Stimulated activated effector memory CD8-positive, alpha-beta T cell treated with anti-CD3 and anti-CD28 coated beads, Interleukin-12 subunit alpha, Interleukin-12 subunit beta, amount 100 ng/mL, for 72 hours (primary cell): ENCODE measurements around the gene DPM2.

Experiments
- ATAC-seq: fragments of 150-1000 bp; cut with Tn5 transposase; 2 replicates; pipeline ENCODE4 v1.10.0; 2021
- DNase-seq, 2 donors: peaks; one replicate each; pipeline ENCODE4 v3.0.0; 2021 to 2022; ENCODE audit warnings: low spot score in 2 of 2
- H3K27ac Mint-ChIP-seq: one replicate; pipeline ENCODE4 v1.8.0; 2022; ENCODE audit warnings: mild to moderate bottlenecking, mixed read lengths
- H3K36me3 Mint-ChIP-seq: one replicate; pipeline ENCODE4 v1.8.0; 2022; ENCODE audit warnings: mild to moderate bottlenecking, mixed read lengths
- H3K4me1 Mint-ChIP-seq: one replicate; pipeline ENCODE4 v1.8.0; 2022; ENCODE audit warnings: mixed read lengths
- H3K4me3 Mint-ChIP-seq: one replicate; pipeline ENCODE4 v1.8.0; 2022; ENCODE audit warnings: mild to moderate bottlenecking, mixed read lengths
- H3K9me3 Mint-ChIP-seq: one replicate; pipeline ENCODE4 v1.8.0; 2022; ENCODE audit warnings: mixed read lengths

DPM2 gene

GRCh38 chr9:127925959-127926905 is 11.4 kb downstream of the DPM2 start:
- peaks cover 8% of the 10 kb centered on the region for H3K36me3 Mint-ChIP-seq
- H3K27ac Mint-ChIP-seq: peak overlapping the region; percentile 68
- DNase-seq (no peak), ATAC-seq (no peak)
- peak overlapping the region; percentile 62 for H3K4me3 Mint-ChIP-seq
- H3K9me3 Mint-ChIP-seq: no peaks in the 10 kb centered on the region
- H3K4me1 Mint-ChIP-seq: peaks cover 22% of the 10 kb centered on the region

- H3K9me3 Mint-ChIP-seq: no peaks in the 10 kb centered on the region
- no peak overlapping the region for H3K4me3 Mint-ChIP-seq
- DNase-seq (no peak), ATAC-seq (no peak)
- H3K27ac Mint-ChIP-seq: no peak overlapping the region
- H3K36me3 Mint-ChIP-seq: peaks cover 6% of the 10 kb centered on the region
- peaks cover 22% of the 10 kb centered on the region for H3K4me1 Mint-ChIP-seq
Observed at GRCh38 chr9:127924736-127925444, 12.8 kb downstream of the DPM2 start.

GRCh38 chr9:127923771-127924170 is 13.9 kb downstream of the DPM2 start:
- Mint-ChIP-seq H3K36me3 (peaks cover 5% of the 10 kb centered on the region), H3K27ac (no peak overlapping the region), H3K4me3 (no peak overlapping the region), H3K9me3 (no peaks in the 10 kb centered on the region), H3K4me1 (peaks cover 25% of the 10 kb centered on the region)
- no peak for DNase-seq
- ATAC-seq: no peak

GRCh38 chr9:127923046-127923445 is 14.6 kb downstream of the DPM2 start:
- ATAC-seq: no peak

GRCh38 chr9:127921557-127922120 is 16.0 kb downstream of the DPM2 start:
- Mint-ChIP-seq H3K27ac (peak overlapping the region; percentile 71), H3K4me1 (peaks cover 40% of the 10 kb centered on the region), H3K36me3 (no peaks in the 10 kb centered on the region), H3K4me3 (peak overlapping the region; percentile 58), H3K9me3 (no peaks in the 10 kb centered on the region)
- ATAC-seq: peak; percentile 60
- DNase-seq: peak; percentile 88 to 94

More at GRCh38 chr9:127923046-127923445, 14.6 kb downstream of the DPM2 start:
- no peaks in the 10 kb centered on the region for H3K9me3 Mint-ChIP-seq
- peaks cover 29% of the 10 kb centered on the region for H3K4me1 Mint-ChIP-seq
- H3K4me3 Mint-ChIP-seq: no peak overlapping the region
- H3K36me3 Mint-ChIP-seq: no peaks in the 10 kb centered on the region
- H3K27ac Mint-ChIP-seq: no peak overlapping the region
- DNase-seq: no peak

GRCh38 chr9:127920794-127921193 is 16.9 kb downstream of the DPM2 start:
- Mint-ChIP-seq H3K27ac (no peak overlapping the region), H3K4me1 (peaks cover 44% of the 10 kb centered on the region), H3K9me3 (no peaks in the 10 kb centered on the region), H3K4me3 (no peak overlapping the region), H3K36me3 (no peaks in the 10 kb centered on the region)
- ATAC-seq (no peak), DNase-seq (no peak)

- peak overlapping the region; percentile 57 for H3K27ac Mint-ChIP-seq
Observed at GRCh38 chr9:127919253-127919815, 18.3 kb downstream of the DPM2 start.

GRCh38 chr9:127918183-127919107 is 19.2 kb downstream of the DPM2 start:
- ATAC-seq: no peak
- peak overlapping the region; percentile 81 for H3K4me3 Mint-ChIP-seq
- H3K9me3 Mint-ChIP-seq: no peaks in the 10 kb centered on the region
- H3K27ac Mint-ChIP-seq: peak overlapping the region; percentile 57
- H3K36me3 Mint-ChIP-seq: peaks cover 19% of the 10 kb centered on the region
- H3K4me1 Mint-ChIP-seq: peaks cover 54% of the 10 kb centered on the region
- no peak for DNase-seq

More at GRCh38 chr9:127919253-127919815, 18.3 kb downstream of the DPM2 start:
- H3K36me3 Mint-ChIP-seq: peaks cover 11% of the 10 kb centered on the region
- H3K4me3 Mint-ChIP-seq: peak overlapping the region; percentile 81
- H3K4me1 Mint-ChIP-seq: peaks cover 54% of the 10 kb centered on the region
- no peak for DNase-seq
- peak; percentile 19 for ATAC-seq
- no peaks in the 10 kb centered on the region for H3K9me3 Mint-ChIP-seq

GRCh38 chr9:127917603-127918002 is 20.1 kb downstream of the DPM2 start:
- Mint-ChIP-seq H3K4me3 (peak overlapping the region; percentile 81), H3K9me3 (no peaks in the 10 kb centered on the region), H3K36me3 (peaks cover 28% of the 10 kb centered on the region), H3K27ac (no peak overlapping the region), H3K4me1 (peaks cover 59% of the 10 kb centered on the region)
- ATAC-seq (no peak), DNase-seq (no peak)

- Mint-ChIP-seq H3K36me3 (peaks cover 34% of the 10 kb centered on the region), H3K4me3 (peak within 1 kb of the TSS; percentile 81), H3K4me1 (peaks cover 61% of the 10 kb centered on the region), H3K27ac (peak within 1 kb of the TSS; percentile 85), H3K9me3 (no peaks in the 10 kb centered on the region)
- ATAC-seq (peak; percentile 92), DNase-seq (peak; percentile 91 to 94)
Observed at GRCh38 chr9:127916720-127917581, 20.7 kb downstream of the DPM2 start, which contains the start of gene ST6GALNAC4. TSS of gene ST6GALNAC4 (minus strand) at chr9:127917041. CDS start at chr9:127916419, 622 bp downstream.

- H3K36me3 Mint-ChIP-seq: peaks cover 43% of the 10 kb centered on the region
- peak overlapping the region; percentile 81 for H3K4me3 Mint-ChIP-seq
- H3K4me1 Mint-ChIP-seq: peaks cover 62% of the 10 kb centered on the region
- peak overlapping the region; percentile 85 for H3K27ac Mint-ChIP-seq
- no peaks in the 10 kb centered on the region for H3K9me3 Mint-ChIP-seq
- ATAC-seq (no peak), DNase-seq (peak in 1 of 2 donors; percentile 65)
Observed at GRCh38 chr9:127915801-127916719, 21.6 kb downstream of the DPM2 start.

GRCh38 chr9:127915325-127915752 is 22.3 kb downstream of the DPM2 start:
- peak overlapping the region; percentile 85 for H3K27ac Mint-ChIP-seq
- peaks cover 69% of the 10 kb centered on the region for H3K4me1 Mint-ChIP-seq
- H3K36me3 Mint-ChIP-seq: peaks cover 50% of the 10 kb centered on the region
- no peak for ATAC-seq
- no peak for DNase-seq
- H3K4me3 Mint-ChIP-seq: peak overlapping the region; percentile 81
- no peaks in the 10 kb centered on the region for H3K9me3 Mint-ChIP-seq
